Gastrocnemius medialis (tissue), 4 donors: Measurements from ENCODE around the gene UBA3. TPM values are rescaled to one million over a fixed set of nuclear protein-coding genes. Genes with fewer than 3 reads are reported as not detected.
A peak's percentile ranks its signal among the peaks of the same experiment; 100 is the strongest.

Source experiments
- ATAC-seq, 2 donors: fragments of 150-250 bp; one replicate each; pipeline ENCODE4 v1.9.1; 2016
- DNase-seq, 2 donors: peaks; one replicate each; pipeline ENCODE4 v3.0.0-alpha.2; 2019
- H3K27ac ChIP-seq, 4 donors: fragments of 200-600 bp; sonication (generic); 1 replicate in 1 of 4; 2 replicates in 3 of 4; pipeline ENCODE4 v1.5.1; 2016 to 2018; ENCODE audit warnings: mild to moderate bottlenecking in 2 of 4, moderate library complexity in 1 of 4
- H3K27me3 ChIP-seq, 3 donors: fragments of 200-600 bp; sonication (generic) in 2 of 3; 1 replicate in 1 of 3; 2 replicates in 2 of 3; pipeline versions ENCODE4 v1.5.1 to v1.6.0; 2016 to 2019; ENCODE audit warnings: mild to moderate bottlenecking in 1 of 3, moderate library complexity in 1 of 3
- H3K36me3 ChIP-seq, 2 donors: fragments of 200-600 bp; sonication (generic) in 1 of 2; one replicate each; pipeline ENCODE4 v1.5.1; 2017 to 2018
- H3K4me1 ChIP-seq, 2 donors: fragments of 200-600 bp; sonication (generic) in 1 of 2; one replicate each; pipeline ENCODE4 v1.5.1; 2016 to 2017; ENCODE audit warnings: mild to moderate bottlenecking in 2 of 2
- H3K4me3 ChIP-seq, 4 donors: fragments of 200-600 bp; sonication (generic) in 3 of 4; 1 replicate in 1 of 4; 2 replicates in 3 of 4; pipeline ENCODE4 v1.5.1; 2016 to 2019; ENCODE audit warnings: mild to moderate bottlenecking in 2 of 4
- H3K9me3 ChIP-seq, 3 donors: fragments of 200-600 bp; sonication (generic) in 2 of 3; 1 replicate in 1 of 3; 2 replicates in 2 of 3; pipeline ENCODE4 v1.5.1; 2016 to 2019
- CTCF ChIP-seq, 5 experiments: fragments of 450-650 bp in 3 of 5; fragments of 200-600 bp in 2 of 5; sonication (generic) in 2 of 5; IDR thresholded peaks in 4 of 5; conservative IDR thresholded peaks in 1 of 5; 1 replicate in 4 of 5; 2 replicates in 1 of 5; pipeline ENCODE4 v1.5.1; 2016 to 2019; ENCODE audit warnings: antibody characterized with exemption in 5 of 5, mild to moderate bottlenecking in 3 of 5, moderate library complexity in 3 of 5
- POLR2A ChIP-seq, 2 donors: fragments of 450-650 bp; IDR thresholded peaks; one replicate each; pipeline ENCODE4 v1.6.1; 2017; ENCODE audit warnings: antibody characterized with exemption in 2 of 2, mild to moderate bottlenecking in 2 of 2, moderate library complexity in 2 of 2
- in situ Hi-C, 4 donors: fragments of 200-750 bp; cut with MboI; loops; one replicate each; pipeline versions ENCODE4 v1.15.0 to v1.8.0; 2017; ENCODE audit warnings: low sequenced_read_pairs in 4 of 4
- intact Hi-C: fragments of 100-400 bp; cut with DNase I; formaldehyde crosslinking; loops from one replicate; pipeline ENCODE4 v1.15.1; 2023; ENCODE audit warnings: low total_unique reads
- total RNA-seq, 4 donors: library from RNA; depleted of rRNA; stranded (reverse); fragments of >200 nt; gene quantifications; one replicate each; pipeline versions ENCODE4 v1.1.0 to v1.2.3, GENCODE V29; 2016

UBA3 gene
- total RNA-seq, 4 donors from 2014 or later = 29.3 to 42.2 (median 36.0) TPM

GRCh38 chr3:69082805-69083204 is 2.6 kb upstream of the UBA3 start:
- ATAC-seq (peak in 1 of 2 donors; percentile 16), DNase-seq (peak in 1 of 2 donors; percentile 65)
- Histone ChIP-seq H3K4me1 (peaks cover 71 to 72% of the 10 kb centered on the region in 2 donors), H3K27ac (peak overlapping the region; percentile 95 to 99 (median 97)), H3K36me3 (no peaks in the 10 kb centered on the region), H3K4me3 (no peak overlapping the region), H3K9me3 (no peaks in the 10 kb centered on the region), H3K27me3 (no peaks in the 10 kb centered on the region)
- peak in 1 of 2 donors; percentile 51 for TF ChIP-seq POLR2A (IDR thresholded peaks at IDR 0.05)
- TF ChIP-seq CTCF (IDR thresholded peaks at IDR 0.05 in 4 of 5, conservative IDR thresholded peaks at IDR 0.05 in 1 of 5) = no peak
- in situ Hi-C loops = no loop called here
- intact Hi-C loops = no loop called here

GRCh38 chr3:69082361-69082760 is 2.2 kb upstream of the UBA3 start:
- intact Hi-C loops = no loop called here
- TF ChIP-seq CTCF (IDR thresholded peaks at IDR 0.05 in 4 of 5, conservative IDR thresholded peaks at IDR 0.05 in 1 of 5) (no peak), POLR2A (IDR thresholded peaks at IDR 0.05) (no peak)
- Histone ChIP-seq H3K36me3 (no peaks in the 10 kb centered on the region), H3K27ac (peak overlapping the region; percentile 95 to 99 (median 97)), H3K4me1 (peaks cover 69 to 70% of the 10 kb centered on the region in 2 donors), H3K9me3 (no peaks in the 10 kb centered on the region), H3K27me3 (no peaks in the 10 kb centered on the region), H3K4me3 (peak overlapping the region in 1 of 4 donors; percentile 4)
- in situ Hi-C loops = no loop called here
- ATAC-seq (no peak), DNase-seq (no peak)

GRCh38 chr3:69081583-69082262 is 1.6 kb upstream of the UBA3 start:
- H3K4me3 ChIP-seq = peak overlapping the region in 1 of 4 donors; percentile 4
- peak; percentile 54 to 60 for ATAC-seq

GRCh38 chr3:69079269-69080159 is 651 bp downstream of the UBA3 start:
- in situ Hi-C loops (no loop called here), intact Hi-C loops (loop anchor here (1.0 kb wide), 2 partner anchors 27 to 66 kb away; partner anchors contain the start of genes EOGT and TMF1)
- ATAC-seq (peak in 1 of 2 donors; percentile 6), DNase-seq (no peak)
- TF ChIP-seq CTCF (IDR thresholded peaks at IDR 0.05 in 4 of 5, conservative IDR thresholded peaks at IDR 0.05 in 1 of 5) = no peak
- no peak for TF ChIP-seq POLR2A (IDR thresholded peaks at IDR 0.05)
- Histone ChIP-seq H3K4me3 (peak overlapping the region; percentile 78 to 89 (median 82)), H3K36me3 (peaks cover 0 to 11% of the 10 kb centered on the region in 2 donors), H3K9me3 (no peaks in the 10 kb centered on the region), H3K27ac (peak overlapping the region; percentile 95 to 99 (median 97)), H3K4me1 (peaks cover 58 to 59% of the 10 kb centered on the region in 2 donors), H3K27me3 (no peaks in the 10 kb centered on the region)

More at GRCh38 chr3:69081583-69082262, 1.6 kb upstream of the UBA3 start:
- peak; percentile 68 to 77 for DNase-seq
- Histone ChIP-seq H3K27me3 (no peaks in the 10 kb centered on the region), H3K27ac (peak overlapping the region; percentile 95 to 99 (median 97)), H3K9me3 (no peaks in the 10 kb centered on the region), H3K36me3 (peaks cover 0 to under 1% of the 10 kb centered on the region in 2 donors), H3K4me1 (peaks cover 63% of the 10 kb centered on the region in 2 donors)
- in situ Hi-C loops = no loop called here
- TF ChIP-seq POLR2A (IDR thresholded peaks at IDR 0.05) (no peak), CTCF (IDR thresholded peaks at IDR 0.05 in 4 of 5, conservative IDR thresholded peaks at IDR 0.05 in 1 of 5) (no peak)
- intact Hi-C loops = no loop called here
